Activated CD8-positive, alpha-beta T cell treated with anti-CD3 and anti-CD28 coated beads for 36 hours (primary cell): ENCODE measurements around the gene GRAP2. TPM values are rescaled to one million over a fixed set of nuclear protein-coding genes. Genes with fewer than 3 reads are reported as not detected.

Source experiments
- ATAC-seq: fragments of 200-7000 bp; cut with Tn5 transposase; one replicate; pipeline ENCODE4 v1.10.0; 2021; ENCODE audit warnings: mild to moderate bottlenecking, moderate library complexity
- CTCF ChIA-PET: fragments of 350-600 bp; sonication (Branson Sonifier 250); formaldehyde crosslinking; loops from one replicate; lab custom pipeline; 2021; ENCODE audit warnings: antibody characterized with exemption; lab: Charles Lee
- POLR2A ChIA-PET: fragments of 350-600 bp; sonication (Branson Sonifier 250); formaldehyde crosslinking; loops from one replicate; lab custom pipeline; 2021; ENCODE audit warnings: antibody characterized with exemption; lab: Charles Lee
- DNase-seq: peaks from one replicate; pipeline ENCODE4 v3.0.0-alpha.2; 2020
- H3K27ac Mint-ChIP-seq: one replicate; pipeline ENCODE4 v1.8.0; 2021; ENCODE audit warnings: mild to moderate bottlenecking, mixed read lengths
- H3K27me3 Mint-ChIP-seq: one replicate; pipeline ENCODE4 v1.8.0; 2021; ENCODE audit warnings: mixed read lengths
- H3K36me3 Mint-ChIP-seq: one replicate; pipeline ENCODE4 v1.8.0; 2021; ENCODE audit warnings: low read depth, mixed read lengths
- H3K4me1 Mint-ChIP-seq: one replicate; pipeline ENCODE4 v1.8.0; 2021; ENCODE audit warnings: low read depth, mixed read lengths
- H3K4me3 Mint-ChIP-seq: one replicate; pipeline ENCODE4 v1.8.0; 2021; ENCODE audit warnings: mild to moderate bottlenecking, moderate library complexity, mixed read lengths
- H3K9me3 Mint-ChIP-seq: one replicate; pipeline ENCODE4 v1.8.0; 2021; ENCODE audit warnings: mixed read lengths
- intact Hi-C: fragments of 100-400 bp; cut with micrococcal nuclease; formaldehyde crosslinking; loops from one replicate; pipeline ENCODE4 v1.10.0; 2022
- total RNA-seq, 2 experiments: library from RNA; stranded (reverse); gene quantifications; one replicate each; pipeline ENCODE4 v1.2.3, GENCODE V29; 2021
- TF ChIP-seq, protein P1 (sequence below): fragments of 200-600 bp; IDR thresholded peaks from one replicate; pipeline ENCODE4 v1.8.0; 2022; ENCODE audit warnings: antibody characterized with exemption, mild to moderate bottlenecking

Gene GRAP2
- total RNA-seq, 2 experiments from 2014 or later, result 83.2 to 86.8 TPM

DNA sequence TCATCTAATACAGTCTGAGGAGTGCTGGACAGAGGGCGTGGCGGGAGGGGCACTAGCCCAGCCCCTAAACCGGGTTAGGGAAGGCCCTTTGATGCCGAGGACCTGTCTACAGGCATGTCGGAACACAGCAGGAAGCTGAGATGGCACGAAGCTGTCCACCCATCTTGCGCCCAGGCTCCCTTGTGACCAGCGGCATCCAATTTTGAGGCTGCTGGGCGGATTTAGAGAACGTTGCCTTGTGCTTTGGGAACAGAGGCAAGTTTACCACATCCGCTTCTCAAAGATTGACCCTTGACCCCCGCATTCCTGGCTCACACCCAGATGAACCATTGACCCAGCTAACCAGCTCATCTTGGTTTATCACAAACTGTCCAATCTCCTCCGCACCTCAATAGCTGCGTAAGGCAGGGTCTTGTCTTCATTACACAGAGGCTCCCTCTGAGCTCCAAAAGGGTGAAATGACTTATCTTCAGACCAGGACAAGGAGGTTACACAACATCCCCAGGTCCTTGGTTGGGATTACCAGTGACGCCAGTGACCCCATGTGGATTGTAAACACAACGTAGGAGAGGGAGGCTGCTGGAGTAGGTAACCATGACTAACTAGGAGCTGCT lies 98.4 kb downstream of the GRAP2 start:
- DNase-seq, result no peak
- H3K4me1 Mint-ChIP-seq, result peaks cover 6% of the 10 kb centered on the region
- CTCF ChIA-PET, result interaction anchor here (0.9 to 1.3 kb wide), 3 partner anchors 15 to 67 kb away, joined by 3 to 4 read pairs (median 4); no protein-coding TSS in a partner anchor

GRCh38 chr22:40000171-40000570 lies 99.3 kb downstream of the GRAP2 start:
- H3K9me3 Mint-ChIP-seq, result no peaks in the 10 kb centered on the region
- ATAC-seq (no peak), DNase-seq (no peak)
- H3K27ac Mint-ChIP-seq, result no peak overlapping the region
- TF ChIP-seq, protein P1, sequence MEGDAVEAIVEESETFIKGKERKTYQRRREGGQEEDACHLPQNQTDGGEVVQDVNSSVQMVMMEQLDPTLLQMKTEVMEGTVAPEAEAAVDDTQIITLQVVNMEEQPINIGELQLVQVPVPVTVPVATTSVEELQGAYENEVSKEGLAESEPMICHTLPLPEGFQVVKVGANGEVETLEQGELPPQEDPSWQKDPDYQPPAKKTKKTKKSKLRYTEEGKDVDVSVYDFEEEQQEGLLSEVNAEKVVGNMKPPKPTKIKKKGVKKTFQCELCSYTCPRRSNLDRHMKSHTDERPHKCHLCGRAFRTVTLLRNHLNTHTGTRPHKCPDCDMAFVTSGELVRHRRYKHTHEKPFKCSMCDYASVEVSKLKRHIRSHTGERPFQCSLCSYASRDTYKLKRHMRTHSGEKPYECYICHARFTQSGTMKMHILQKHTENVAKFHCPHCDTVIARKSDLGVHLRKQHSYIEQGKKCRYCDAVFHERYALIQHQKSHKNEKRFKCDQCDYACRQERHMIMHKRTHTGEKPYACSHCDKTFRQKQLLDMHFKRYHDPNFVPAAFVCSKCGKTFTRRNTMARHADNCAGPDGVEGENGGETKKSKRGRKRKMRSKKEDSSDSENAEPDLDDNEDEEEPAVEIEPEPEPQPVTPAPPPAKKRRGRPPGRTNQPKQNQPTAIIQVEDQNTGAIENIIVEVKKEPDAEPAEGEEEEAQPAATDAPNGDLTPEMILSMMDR, result no peak
- CTCF ChIA-PET, result interaction anchor here (0.9 to 2.1 kb wide), 6 partner anchors 9 to 465 kb away, joined by 3 to 10 read pairs (median 5); no protein-coding TSS in a partner anchor
- intact Hi-C loops, result no loop called here
- POLR2A ChIA-PET, result interaction anchor here (0.8 to 1.6 kb wide), 4 partner anchors 9 to 44 kb away, joined by 3 to 7 read pairs (median 4); no protein-coding TSS in a partner anchor
- no peaks in the 10 kb centered on the region for H3K36me3 Mint-ChIP-seq
- peaks cover 6% of the 10 kb centered on the region for H3K4me1 Mint-ChIP-seq
- no peak overlapping the region for H3K4me3 Mint-ChIP-seq
- peaks cover 7% of the 10 kb centered on the region for H3K27me3 Mint-ChIP-seq

More for the DNA sequence above, 98.4 kb downstream of the GRAP2 start:
- intact Hi-C loops, result no loop called here
- TF ChIP-seq, protein P1, result no peak
- H3K27ac Mint-ChIP-seq, result no peak overlapping the region
- H3K27me3 Mint-ChIP-seq, result peaks cover 7% of the 10 kb centered on the region
- POLR2A ChIA-PET, result interaction anchor here (1.0 to 1.5 kb wide), 2 partner anchors 11 to 45 kb away, joined by 3 to 7 read pairs; no protein-coding TSS in a partner anchor
- H3K4me3 Mint-ChIP-seq, result no peak overlapping the region
- H3K9me3 Mint-ChIP-seq, result no peaks in the 10 kb centered on the region
- no peak for ATAC-seq
- no peaks in the 10 kb centered on the region for H3K36me3 Mint-ChIP-seq

DNA sequence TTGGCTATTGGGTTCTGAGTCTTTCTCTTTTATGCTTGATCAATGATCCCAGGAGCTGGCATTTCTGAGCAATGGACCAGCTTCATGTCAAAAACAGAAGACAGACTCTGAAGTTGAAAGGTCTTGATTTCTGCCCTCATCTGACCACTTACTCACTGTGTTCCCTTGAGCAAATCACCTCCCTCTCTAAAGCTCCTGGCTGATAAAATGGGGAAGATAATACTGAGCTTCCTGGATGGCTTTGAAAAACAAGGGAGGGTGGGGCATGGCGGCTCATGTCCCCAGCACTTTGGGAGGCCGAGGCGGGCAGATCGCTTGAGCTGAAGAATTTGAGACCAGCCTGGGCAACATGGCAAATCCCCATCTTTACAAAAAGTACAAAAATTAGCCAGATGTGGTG lies 100.2 kb downstream of the GRAP2 start:
- CTCF ChIA-PET, result interaction anchor here (1.0 to 2.1 kb wide), 4 partner anchors 8 to 466 kb away, joined by 3 to 10 read pairs (median 7); no protein-coding TSS in a partner anchor
- Mint-ChIP-seq H3K36me3 (no peaks in the 10 kb centered on the region), H3K27me3 (peaks cover 4% of the 10 kb centered on the region), H3K27ac (no peak overlapping the region), H3K9me3 (no peaks in the 10 kb centered on the region), H3K4me1 (peaks cover 1% of the 10 kb centered on the region), H3K4me3 (no peak overlapping the region)
- TF ChIP-seq, protein P1, result no peak
- no peak for DNase-seq
- intact Hi-C loops, result no loop called here
- no peak for ATAC-seq
- POLR2A ChIA-PET, result interaction anchor here (0.9 to 1.6 kb wide), 2 partner anchors 24 to 39 kb away, joined by 4 read pairs; no protein-coding TSS in a partner anchor

DNA sequence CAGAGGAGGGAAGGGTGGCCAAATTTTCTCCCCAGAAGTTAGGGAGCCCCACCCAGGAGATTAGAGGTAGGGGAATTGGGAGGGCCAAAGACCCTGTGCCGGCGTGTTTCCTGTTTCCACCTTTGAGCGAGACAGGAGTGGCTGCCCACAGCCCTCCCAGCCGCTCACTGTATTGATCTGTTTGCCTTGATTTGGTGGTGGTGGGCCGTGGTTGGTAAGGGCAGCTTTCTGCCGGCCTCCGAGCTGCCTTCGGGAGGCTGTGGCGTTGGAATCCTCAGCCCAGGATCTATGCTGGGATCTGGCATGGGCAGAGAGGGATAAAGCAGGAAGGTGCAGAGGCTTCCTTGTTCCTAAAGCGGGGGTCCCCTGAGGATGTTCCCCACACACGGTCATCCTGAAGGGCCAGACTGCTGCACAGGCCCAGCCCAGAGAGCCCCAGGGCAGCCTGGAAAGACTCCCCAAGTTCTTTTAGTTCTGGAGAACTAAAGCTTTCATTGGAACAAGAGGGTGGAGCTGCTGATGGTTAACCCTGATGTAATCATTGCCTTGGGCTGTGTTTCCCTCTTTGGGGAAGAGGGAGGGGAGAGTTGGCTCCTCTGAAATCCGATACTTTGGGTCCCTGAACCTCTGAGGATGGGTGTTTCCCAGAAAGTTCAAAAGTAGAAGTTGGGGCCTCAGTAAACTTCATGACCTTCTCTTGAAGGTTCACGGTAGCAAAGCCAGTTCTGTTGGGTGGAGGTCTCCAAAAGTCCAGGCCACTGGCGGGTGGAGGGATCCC lies 101.1 kb downstream of the GRAP2 start:
- ATAC-seq (no peak), DNase-seq (no peak)
- H3K27me3 Mint-ChIP-seq, result peaks cover 3% of the 10 kb centered on the region
- no peaks in the 10 kb centered on the region for H3K4me1 Mint-ChIP-seq
- no peaks in the 10 kb centered on the region for H3K36me3 Mint-ChIP-seq
- intact Hi-C loops, result no loop called here
- no peaks in the 10 kb centered on the region for H3K9me3 Mint-ChIP-seq
- ChIA-PET CTCF (interaction anchor here (2.1 kb wide), 1 partner anchor 22 kb away, joined by 10 read pairs; no protein-coding TSS in a partner anchor), POLR2A (no interaction called here)
- TF ChIP-seq, protein P1, result no peak
- no peak overlapping the region for H3K27ac Mint-ChIP-seq
- no peak overlapping the region for H3K4me3 Mint-ChIP-seq
